ENCODE measurements around the gene HYAL3. TPM values are rescaled to one million over a fixed set of nuclear protein-coding genes. Genes with fewer than 3 reads are reported as not detected.

Gene HYAL3
- total and polyA plus RNA-seq, 2 of the 13 experiments (the other 11 are each of a cell fraction or from before 2014, with no cell fraction given) = 5.5 to 10.4 TPM

DNA sequence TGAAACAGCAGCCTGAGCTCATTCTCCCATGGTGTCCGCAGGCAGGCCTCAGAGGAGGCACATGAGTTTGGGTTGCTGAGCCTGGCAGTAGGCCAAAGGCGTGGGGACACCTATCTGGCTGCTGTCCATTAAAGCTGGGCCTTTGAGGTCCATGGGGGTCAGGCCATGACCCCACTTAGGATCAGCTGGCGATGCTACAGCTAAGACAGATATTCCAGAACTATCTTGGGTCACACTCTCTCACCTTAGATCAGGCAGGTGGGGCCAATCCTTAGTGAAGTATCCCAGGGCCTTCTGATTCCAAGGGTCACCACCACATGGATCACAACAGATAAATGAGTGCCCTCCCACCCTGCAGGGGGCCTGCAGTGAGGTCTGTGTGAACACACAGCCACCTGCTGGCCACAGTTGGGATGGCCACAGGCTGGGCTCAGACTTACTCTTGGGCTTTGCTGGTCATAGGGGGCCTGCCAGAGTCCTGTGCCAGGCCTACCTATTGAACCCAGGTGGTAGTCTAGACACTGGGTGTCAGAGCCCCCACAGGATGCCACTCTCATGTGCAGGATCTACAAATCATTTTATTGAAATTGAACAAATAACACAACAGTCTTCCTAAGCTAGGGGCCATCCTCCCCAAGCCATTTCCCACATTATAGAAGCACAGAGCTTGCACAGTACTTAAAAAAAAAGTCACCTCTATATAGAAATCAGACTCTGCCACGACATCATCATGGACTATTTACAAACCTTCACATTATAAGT is 25.3 kb upstream of the HYAL3 start (continued):
- TF ChIP-seq, protein P1, sequence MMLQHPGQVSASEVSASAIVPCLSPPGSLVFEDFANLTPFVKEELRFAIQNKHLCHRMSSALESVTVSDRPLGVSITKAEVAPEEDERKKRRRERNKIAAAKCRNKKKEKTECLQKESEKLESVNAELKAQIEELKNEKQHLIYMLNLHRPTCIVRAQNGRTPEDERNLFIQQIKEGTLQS (CRISPR knock-in tag; IDR thresholded peaks at IDR 0.05) = no peak
- TF ChIP-seq GATAD1 (CRISPR knock-in tag; IDR thresholded peaks at IDR 0.05) (peak; percentile 64; the same call in 1 of the 2 replicates), SMC3 (IDR thresholded peaks at IDR 0.05; ENCODE audit: low read length) (peak; percentile 85), ZNF350 (CRISPR knock-in tag; IDR thresholded peaks at IDR 0.05; ENCODE audit: borderline replicate concordance, low read depth) (peak; percentile 71; the same call in 1 of the 2 replicates), ZNF841 (CRISPR knock-in tag; IDR thresholded peaks at IDR 0.05; ENCODE audit: borderline replicate concordance) (no peak), SALL1 (CRISPR knock-in tag; IDR thresholded peaks at IDR 0.05) (peak; percentile 69), AGO2 (optimal IDR thresholded peaks at IDR 0.05; ENCODE audit: low read depth, low read length) (no peak), KDM5A (IDR thresholded peaks at IDR 0.05; ENCODE audit: borderline replicate concordance, low read length) (no peak), RFXANK (CRISPR knock-in tag; IDR thresholded peaks at IDR 0.05) (0 out of 2 replicates have a peak, but pooled peaks have one; percentile 20), JARID2 (CRISPR knock-in tag; IDR thresholded peaks at IDR 0.05; ENCODE audit: insufficient replicate concordance) (no peak), ZNF484 (CRISPR knock-in tag; IDR thresholded peaks at IDR 0.05; ENCODE audit: borderline replicate concordance, low read depth) (no peak)
- TF ChIP-seq, protein P2, sequence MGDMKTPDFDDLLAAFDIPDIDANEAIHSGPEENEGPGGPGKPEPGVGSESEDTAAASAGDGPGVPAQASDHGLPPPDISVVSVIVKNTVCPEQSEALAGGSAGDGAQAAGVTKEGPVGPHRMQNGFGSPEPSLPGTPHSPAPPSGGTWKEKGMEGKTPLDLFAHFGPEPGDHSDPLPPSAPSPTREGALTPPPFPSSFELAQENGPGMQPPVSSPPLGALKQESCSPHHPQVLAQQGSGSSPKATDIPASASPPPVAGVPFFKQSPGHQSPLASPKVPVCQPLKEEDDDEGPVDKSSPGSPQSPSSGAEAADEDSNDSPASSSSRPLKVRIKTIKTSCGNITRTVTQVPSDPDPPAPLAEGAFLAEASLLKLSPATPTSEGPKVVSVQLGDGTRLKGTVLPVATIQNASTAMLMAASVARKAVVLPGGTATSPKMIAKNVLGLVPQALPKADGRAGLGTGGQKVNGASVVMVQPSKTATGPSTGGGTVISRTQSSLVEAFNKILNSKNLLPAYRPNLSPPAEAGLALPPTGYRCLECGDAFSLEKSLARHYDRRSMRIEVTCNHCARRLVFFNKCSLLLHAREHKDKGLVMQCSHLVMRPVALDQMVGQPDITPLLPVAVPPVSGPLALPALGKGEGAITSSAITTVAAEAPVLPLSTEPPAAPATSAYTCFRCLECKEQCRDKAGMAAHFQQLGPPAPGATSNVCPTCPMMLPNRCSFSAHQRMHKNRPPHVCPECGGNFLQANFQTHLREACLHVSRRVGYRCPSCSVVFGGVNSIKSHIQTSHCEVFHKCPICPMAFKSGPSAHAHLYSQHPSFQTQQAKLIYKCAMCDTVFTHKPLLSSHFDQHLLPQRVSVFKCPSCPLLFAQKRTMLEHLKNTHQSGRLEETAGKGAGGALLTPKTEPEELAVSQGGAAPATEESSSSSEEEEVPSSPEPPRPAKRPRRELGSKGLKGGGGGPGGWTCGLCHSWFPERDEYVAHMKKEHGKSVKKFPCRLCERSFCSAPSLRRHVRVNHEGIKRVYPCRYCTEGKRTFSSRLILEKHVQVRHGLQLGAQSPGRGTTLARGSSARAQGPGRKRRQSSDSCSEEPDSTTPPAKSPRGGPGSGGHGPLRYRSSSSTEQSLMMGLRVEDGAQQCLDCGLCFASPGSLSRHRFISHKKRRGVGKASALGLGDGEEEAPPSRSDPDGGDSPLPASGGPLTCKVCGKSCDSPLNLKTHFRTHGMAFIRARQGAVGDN (CRISPR knock-in tag; IDR thresholded peaks at IDR 0.05) = peak; percentile 75
- TF ChIP-seq, protein P3, sequence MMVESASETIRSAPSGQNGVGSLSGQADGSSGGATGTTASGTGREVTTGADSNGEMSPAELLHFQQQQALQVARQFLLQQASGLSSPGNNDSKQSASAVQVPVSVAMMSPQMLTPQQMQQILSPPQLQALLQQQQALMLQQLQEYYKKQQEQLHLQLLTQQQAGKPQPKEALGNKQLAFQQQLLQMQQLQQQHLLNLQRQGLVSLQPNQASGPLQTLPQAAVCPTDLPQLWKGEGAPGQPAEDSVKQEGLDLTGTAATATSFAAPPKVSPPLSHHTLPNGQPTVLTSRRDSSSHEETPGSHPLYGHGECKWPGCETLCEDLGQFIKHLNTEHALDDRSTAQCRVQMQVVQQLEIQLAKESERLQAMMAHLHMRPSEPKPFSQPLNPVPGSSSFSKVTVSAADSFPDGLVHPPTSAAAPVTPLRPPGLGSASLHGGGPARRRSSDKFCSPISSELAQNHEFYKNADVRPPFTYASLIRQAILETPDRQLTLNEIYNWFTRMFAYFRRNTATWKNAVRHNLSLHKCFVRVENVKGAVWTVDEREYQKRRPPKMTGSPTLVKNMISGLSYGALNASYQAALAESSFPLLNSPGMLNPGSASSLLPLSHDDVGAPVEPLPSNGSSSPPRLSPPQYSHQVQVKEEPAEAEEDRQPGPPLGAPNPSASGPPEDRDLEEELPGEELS (CRISPR knock-in tag; IDR thresholded peaks at IDR 0.05) = 0 out of 2 replicates have a peak, but pooled peaks have one; percentile 35
